GM23338 (cell line): ENCODE measurements around the gene P2RY12. TPM values are rescaled to one million over a fixed set of nuclear protein-coding genes. Genes with fewer than 3 reads are reported as not detected.

Experiments used
- ATAC-seq: fragments of 200-7000 bp; cut with Tn5 transposase; 3 replicates; pipeline ENCODE4 v1.9.1; 2020
- DNase-seq: peaks from one replicate; pipeline ENCODE4 v3.0.0-alpha.2; 2015; ENCODE audit warnings: low spot score
- H2AFZ ChIP-seq: fragments of 200-600 bp; sonication (generic); 2 replicates; pipeline ENCODE4 v1.8.0; 2016; ENCODE audit warnings: antibody characterized with exemption, mild to moderate bottlenecking, moderate library complexity
- H3F3A ChIP-seq: fragments of 200-600 bp; sonication (generic); replicated peaks from 2 replicates; pipeline ENCODE4 v1.8.0; 2017; ENCODE audit warnings: antibody characterized with exemption, mixed run types, low read depth
- H3K27ac ChIP-seq: fragments of 200-600 bp; sonication (generic); 2 replicates; pipeline ENCODE4 v1.6.1; 2016; ENCODE audit warnings: low read depth
- H3K27me3 ChIP-seq: fragments of 200-600 bp; sonication (generic); 2 replicates; pipeline ENCODE4 v1.8.0; 2016; ENCODE audit warnings: mild to moderate bottlenecking, mixed run types, moderate library complexity; ENCODE audit not compliant: insufficient read depth
- H3K36me3 ChIP-seq: fragments of 200-600 bp; sonication (generic); 2 replicates; pipeline ENCODE4 v1.8.0; 2016; ENCODE audit warnings: mild to moderate bottlenecking; ENCODE audit not compliant: insufficient read depth
- H3K4me1 ChIP-seq: fragments of 200-600 bp; sonication (generic); 2 replicates; pipeline ENCODE4 v1.8.0; 2016; ENCODE audit warnings: mild to moderate bottlenecking, moderate library complexity; ENCODE audit not compliant: insufficient read depth
- H3K4me2 ChIP-seq: fragments of 200-600 bp; sonication (generic); 2 replicates; pipeline ENCODE4 v1.7.1; 2017; ENCODE audit warnings: mixed run types
- H3K4me3 ChIP-seq: fragments of 200-600 bp; sonication (generic); 2 replicates; pipeline ENCODE4 v1.6.1; 2016; ENCODE audit warnings: mixed run types
- H3K79me2 ChIP-seq: fragments of 200-600 bp; sonication (generic); replicated peaks from 2 replicates; pipeline ENCODE4 v1.8.0; 2017; ENCODE audit warnings: mild to moderate bottlenecking; ENCODE audit not compliant: insufficient read depth
- H3K9me2 ChIP-seq: fragments of 200-600 bp; sonication (generic); 2 replicates; pipeline ENCODE4 v1.8.0; 2017; ENCODE audit not compliant: insufficient read depth
- H4K20me1 ChIP-seq: fragments of 200-600 bp; sonication (generic); replicated peaks from 2 replicates; pipeline ENCODE4 v1.8.0; 2017; ENCODE audit warnings: mild to moderate bottlenecking; ENCODE audit not compliant: insufficient read depth
- H3K27ac Mint-ChIP-seq: 2 replicates; pipeline ENCODE4 v1.8.0; 2020; ENCODE audit warnings: inconsistent platforms, mild to moderate bottlenecking, moderate library complexity, mixed read lengths
- H3K27me3 Mint-ChIP-seq: 3 replicates; pipeline ENCODE4 v1.8.0; 2022; ENCODE audit warnings: low read depth, mild to moderate bottlenecking, moderate library complexity, mixed read lengths, inconsistent platforms; ENCODE audit not compliant: insufficient read depth, poor library complexity
- H3K36me3 Mint-ChIP-seq: 3 replicates; pipeline ENCODE4 v1.8.0; 2021; ENCODE audit warnings: low read depth, mild to moderate bottlenecking, inconsistent platforms, moderate library complexity, mixed read lengths
- H3K4me1 Mint-ChIP-seq: 3 replicates; pipeline ENCODE4 v1.8.0; 2020; ENCODE audit warnings: mild to moderate bottlenecking, inconsistent platforms, mixed read lengths
- H3K4me3 Mint-ChIP-seq: 3 replicates; pipeline ENCODE4 v1.8.0; 2021; ENCODE audit warnings: moderate library complexity, mild to moderate bottlenecking, inconsistent platforms, mixed read lengths
- H3K9me3 Mint-ChIP-seq: 3 replicates; pipeline ENCODE4 v1.8.0; 2020; ENCODE audit warnings: moderate library complexity, mild to moderate bottlenecking, inconsistent platforms, mixed read lengths
- CTCF ChIP-seq, 2 experiments: fragments of 200-600 bp in 1 of 2; sonication (generic) in 1 of 2; conservative IDR thresholded peaks; 2 replicates each; pipeline versions ENCODE4 v1.5.1 to v1.6.1; 2016 to 2017; ENCODE audit warnings: antibody characterized with exemption in 2 of 2, low read depth in 2 of 2, mild to moderate bottlenecking in 2 of 2, moderate library complexity in 1 of 2
- EZH2phosphoT487 ChIP-seq: fragments of 200-600 bp; sonication (generic); IDR thresholded peaks from one replicate; pipeline ENCODE4 v1.8.1; 2018; ENCODE audit warnings: antibody characterized with exemption; ENCODE audit not compliant: unreplicated experiment
- JUNB ChIP-seq: IDR thresholded peaks from one replicate; pipeline ENCODE4 v1.6.1; 2016; ENCODE audit warnings: antibody characterized with exemption; ENCODE audit not compliant: unreplicated experiment
- REST ChIP-seq: IDR thresholded peaks from one replicate; pipeline ENCODE4 v1.6.1; 2018; ENCODE audit warnings: antibody characterized with exemption; ENCODE audit not compliant: unreplicated experiment
- ZNF114 ChIP-seq: fragments of 250-450 bp; sonication (Bioruptor Pico); IDR thresholded peaks from 2 replicates; pipeline ENCODE4 v1.5.0; 2020; ENCODE audit warnings: mild to moderate bottlenecking, moderate library complexity
- ZNF462 ChIP-seq: fragments of 250-450 bp; sonication (Bioruptor Pico); IDR thresholded peaks from 2 replicates; pipeline ENCODE4 v1.5.0; 2020; ENCODE audit warnings: mild to moderate bottlenecking, moderate library complexity
- polyA plus RNA-seq: library from polyadenylated mRNA; unstranded; fragments of >200 nt; fragmentation: Nextera tagmentation; extraction: Ambion mirVana; gene quantifications from 2 replicates; pipeline ENCODE4 v1.2.1, GENCODE V29; 2016
- total RNA-seq: library from RNA; depleted of rRNA; stranded (reverse); fragments of >200 nt; shearing (Covaris generic); gene quantifications from 2 replicates; pipeline ENCODE4 v1.2.3, GENCODE V29; 2014

Gene P2RY12
- total and polyA plus RNA-seq, 2 experiments from 2014 or later, result 1.1 TPM; not detected in 1

- no peak for TF ChIP-seq REST
- no peak for TF ChIP-seq ZNF114 (CRISPR knock-in tag)
- TF ChIP-seq JUNB, result no peak
Measured at GRCh38 chr3:151293127-151293526, 91.4 kb downstream of the P2RY12 start (continued).

GRCh38 chr3:151290673-151291072 lies 93.9 kb downstream of the P2RY12 start:
- H3K9me2 ChIP-seq, result no peaks in the 10 kb centered on the region
- Mint-ChIP-seq H3K27ac (no peak overlapping the region), H3K36me3 (no peaks in the 10 kb centered on the region), H3K4me1 (no peaks in the 10 kb centered on the region; the same call in 2 of the 3 replicates), H3K4me3 (no peak overlapping the region), H3K9me3 (no peaks in the 10 kb centered on the region), H3K27me3 (no peaks in the 10 kb centered on the region)
- H3K4me1 ChIP-seq, result no peaks in the 10 kb centered on the region
- no peaks in the 10 kb centered on the region for H3K79me2 ChIP-seq
- DNase-seq, result no peak
- no peak for ATAC-seq
- H3K36me3 ChIP-seq, result no peaks in the 10 kb centered on the region
- peak; percentile 47 to 50 for TF ChIP-seq CTCF (conservative IDR thresholded peaks at IDR 0.05; ENCODE audit: low read depth in 2 of 2)
- no peak for TF ChIP-seq EZH2phosphoT487
- no peak for TF ChIP-seq JUNB
- no peak for TF ChIP-seq ZNF462
- H3F3A ChIP-seq, result no peaks in the 10 kb centered on the region
- H3K4me2 ChIP-seq, result no peak overlapping the region
- no peak overlapping the region for H3K4me3 ChIP-seq
- H2AFZ ChIP-seq, result no peak overlapping the region
- H3K27ac ChIP-seq, result no peak overlapping the region
- no peaks in the 10 kb centered on the region for H3K27me3 ChIP-seq
- no peaks in the 10 kb centered on the region for H4K20me1 ChIP-seq
